ENCODE measurements around the gene SEMA4F. TPM values are rescaled to one million over a fixed set of nuclear protein-coding genes. Genes with fewer than 3 reads are reported as not detected.

Gene SEMA4F
- total and polyA plus RNA-seq, 3 donors from 2014 or later, result 9.1 to 14.3 (median 13.3) TPM

- Histone ChIP-seq H3K27me3 (no peaks in the 10 kb centered on the region), H3K27ac (peak overlapping the region; percentile 65 to 83), H3K36me3 (ENCODE audit: low read depth, missing control alignments) (no peaks in the 10 kb centered on the region), H3K9me3 (no peaks in the 10 kb centered on the region), H3K4me3 (peak overlapping the region; percentile 54 to 73), H3K4me1 (no peaks in the 10 kb centered on the region)
- DNase-seq, result peak; percentile 92
- intact Hi-C loops (cut with DNase I; ENCODE audit: low total_unique reads), result loop anchor here (5.0 kb wide), 1 partner anchor 162 kb away; no protein-coding TSS in a partner anchor
- WGBS, 2 donors, result 0 to 1% methylated on average over 43 to 55 of the region's 56 CpGs
- TF ChIP-seq, protein P1, sequence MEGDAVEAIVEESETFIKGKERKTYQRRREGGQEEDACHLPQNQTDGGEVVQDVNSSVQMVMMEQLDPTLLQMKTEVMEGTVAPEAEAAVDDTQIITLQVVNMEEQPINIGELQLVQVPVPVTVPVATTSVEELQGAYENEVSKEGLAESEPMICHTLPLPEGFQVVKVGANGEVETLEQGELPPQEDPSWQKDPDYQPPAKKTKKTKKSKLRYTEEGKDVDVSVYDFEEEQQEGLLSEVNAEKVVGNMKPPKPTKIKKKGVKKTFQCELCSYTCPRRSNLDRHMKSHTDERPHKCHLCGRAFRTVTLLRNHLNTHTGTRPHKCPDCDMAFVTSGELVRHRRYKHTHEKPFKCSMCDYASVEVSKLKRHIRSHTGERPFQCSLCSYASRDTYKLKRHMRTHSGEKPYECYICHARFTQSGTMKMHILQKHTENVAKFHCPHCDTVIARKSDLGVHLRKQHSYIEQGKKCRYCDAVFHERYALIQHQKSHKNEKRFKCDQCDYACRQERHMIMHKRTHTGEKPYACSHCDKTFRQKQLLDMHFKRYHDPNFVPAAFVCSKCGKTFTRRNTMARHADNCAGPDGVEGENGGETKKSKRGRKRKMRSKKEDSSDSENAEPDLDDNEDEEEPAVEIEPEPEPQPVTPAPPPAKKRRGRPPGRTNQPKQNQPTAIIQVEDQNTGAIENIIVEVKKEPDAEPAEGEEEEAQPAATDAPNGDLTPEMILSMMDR (IDR thresholded peaks at IDR 0.05), result peak; percentile 88 to 93 (median 89)
- no peak for TF ChIP-seq POLR2A (IDR thresholded peaks at IDR 0.05)
Measured at GRCh38 chr2:74715081-74715791, 61.2 kb downstream of the SEMA4F start.

- H3K9me3 ChIP-seq, result no peaks in the 10 kb centered on the region
- TF ChIP-seq, protein P1 (IDR thresholded peaks at IDR 0.05), result no peak
- TF ChIP-seq POLR2A (IDR thresholded peaks at IDR 0.05), result no peak
- H3K4me3 ChIP-seq, result peak overlapping the region; percentile 54 to 73
- no peaks in the 10 kb centered on the region for H3K36me3 ChIP-seq (ENCODE audit: low read depth, missing control alignments)
- H3K27me3 ChIP-seq, result no peaks in the 10 kb centered on the region
- peak overlapping the region; percentile 65 to 83 for H3K27ac ChIP-seq
- no peak for DNase-seq
- H3K4me1 ChIP-seq, result no peaks in the 10 kb centered on the region
- WGBS, 2 donors, result 33 to 37% methylated on average over 6 of the region's 6 CpGs
- intact Hi-C loops (cut with DNase I; ENCODE audit: low total_unique reads), result loop anchor here (5.0 kb wide), 1 partner anchor 161 kb away; no protein-coding TSS in a partner anchor
Measured at GRCh38 chr2:74715880-74716279, 61.8 kb downstream of the SEMA4F start.

DNA sequence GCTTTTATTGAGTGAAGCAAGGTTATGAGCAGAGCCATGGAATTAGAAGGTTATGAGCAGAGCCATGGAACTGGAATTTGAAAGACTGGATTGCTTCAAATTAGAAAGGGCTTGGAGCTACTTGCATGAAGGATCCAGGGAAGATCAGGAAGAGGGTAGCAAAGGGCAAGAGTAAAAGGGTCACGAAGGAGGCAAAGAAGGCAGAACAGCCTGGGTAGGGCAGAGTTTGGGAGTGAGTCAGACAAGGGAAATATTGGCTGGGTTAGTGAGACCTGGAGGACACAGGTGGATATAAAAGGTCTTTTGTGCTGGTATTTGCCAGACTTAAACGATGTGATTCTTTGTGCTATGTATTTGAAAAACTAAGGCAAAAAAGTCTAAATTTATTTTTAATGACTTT lies 65.0 kb downstream of the SEMA4F start:
- no peaks in the 10 kb centered on the region for H3K4me1 ChIP-seq
- H3K4me3 ChIP-seq, result no peak overlapping the region
- H3K36me3 ChIP-seq (ENCODE audit: low read depth, missing control alignments), result no peaks in the 10 kb centered on the region
- intact Hi-C loops (cut with DNase I; ENCODE audit: low total_unique reads), result loop anchor here (5.0 kb wide), 1 partner anchor 158 kb away; no protein-coding TSS in a partner anchor
- DNase-seq, result no peak
- WGBS, 2 donors, result 70 to 75% methylated on average over 2 of the region's 2 CpGs
- no peak for TF ChIP-seq POLR2A (IDR thresholded peaks at IDR 0.05)
- TF ChIP-seq, protein P1 (IDR thresholded peaks at IDR 0.05), result no peak
- no peak overlapping the region for H3K27ac ChIP-seq
- H3K27me3 ChIP-seq, result no peaks in the 10 kb centered on the region
- H3K9me3 ChIP-seq, result no peaks in the 10 kb centered on the region

- intact Hi-C loops (cut with DNase I; ENCODE audit: low total_unique reads), result no loop called here
- TF ChIP-seq POLR2A (IDR thresholded peaks at IDR 0.05), result no peak
- TF ChIP-seq, protein P1 (IDR thresholded peaks at IDR 0.05), result no peak
- no peaks in the 10 kb centered on the region for H3K9me3 ChIP-seq
Measured at GRCh38 chr2:74721316-74721715, 67.3 kb downstream of the SEMA4F start.

DNA sequence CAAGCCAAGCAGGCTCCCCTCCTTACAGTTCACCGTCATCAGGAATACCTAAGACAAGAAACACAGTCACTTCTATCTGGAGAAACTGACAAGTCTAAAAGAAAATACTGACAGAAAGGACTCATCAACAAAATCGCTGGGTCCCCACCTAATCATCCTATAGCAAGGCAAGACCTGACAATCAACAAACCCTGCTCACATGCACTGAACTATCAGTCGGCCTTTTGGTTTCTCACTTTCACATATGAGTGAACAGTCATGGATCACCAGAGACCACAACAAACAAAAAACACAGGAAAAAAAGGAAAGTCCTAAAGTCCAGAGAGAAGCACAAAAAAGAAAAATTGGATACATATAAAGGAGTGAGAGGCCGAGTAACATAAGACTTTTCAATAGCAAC lies 70.4 kb downstream of the SEMA4F start:
- Histone ChIP-seq H3K27ac (no peak overlapping the region), H3K4me1 (no peaks in the 10 kb centered on the region), H3K9me3 (no peaks in the 10 kb centered on the region), H3K4me3 (no peak overlapping the region), H3K27me3 (no peaks in the 10 kb centered on the region), H3K36me3 (ENCODE audit: low read depth, missing control alignments) (no peaks in the 10 kb centered on the region)
- DNase-seq, result no peak
- no peak for TF ChIP-seq POLR2A (IDR thresholded peaks at IDR 0.05)
- TF ChIP-seq, protein P1 (IDR thresholded peaks at IDR 0.05), result no peak
- 80 to 87% methylated on average over 4 of the region's 4 CpGs for whole genome bisulfite sequencing, 2 donors
- intact Hi-C loops (cut with DNase I; ENCODE audit: low total_unique reads), result no loop called here

More at GRCh38 chr2:74721316-74721715, 67.3 kb downstream of the SEMA4F start:
- H3K4me3 ChIP-seq, result no peak overlapping the region
- no peak overlapping the region for H3K27ac ChIP-seq
- no peaks in the 10 kb centered on the region for H3K27me3 ChIP-seq
- DNase-seq, result no peak
- no peaks in the 10 kb centered on the region for H3K4me1 ChIP-seq
- no peaks in the 10 kb centered on the region for H3K36me3 ChIP-seq (ENCODE audit: low read depth, missing control alignments)
